NB4 (cell line): ENCODE measurements around the gene ASCL2.

ENCODE experiments used
- DNase-seq: peaks from one replicate; pipeline ENCODE4 v3.0.0; 2010; ENCODE audit warnings: low read depth
- H3K4me3 ChIP-seq: one replicate; pipeline ENCODE4 v1.5.1; 2011; ENCODE audit warnings: mild to moderate bottlenecking, low read depth, low read length, moderate library complexity
- CTCF ChIP-seq: IDR thresholded peaks from one replicate; pipeline ENCODE4 v1.5.1; 2012; ENCODE audit warnings: low read depth, low read length
- MAX ChIP-seq: IDR thresholded peaks from 2 replicates; pipeline ENCODE4 v1.6.1; 2011; ENCODE audit warnings: low read depth, low read length
- MYC ChIP-seq: IDR thresholded peaks from 2 replicates; pipeline ENCODE4 v1.6.1; 2011; ENCODE audit warnings: low read depth, low read length
- POLR2A ChIP-seq: IDR thresholded peaks from 2 replicates; pipeline ENCODE4 v1.6.1; 2011; ENCODE audit warnings: mild to moderate bottlenecking; ENCODE audit not compliant: insufficient read length; ENCODE audit errors: extremely low read depth

ASCL2 gene

DNA sequence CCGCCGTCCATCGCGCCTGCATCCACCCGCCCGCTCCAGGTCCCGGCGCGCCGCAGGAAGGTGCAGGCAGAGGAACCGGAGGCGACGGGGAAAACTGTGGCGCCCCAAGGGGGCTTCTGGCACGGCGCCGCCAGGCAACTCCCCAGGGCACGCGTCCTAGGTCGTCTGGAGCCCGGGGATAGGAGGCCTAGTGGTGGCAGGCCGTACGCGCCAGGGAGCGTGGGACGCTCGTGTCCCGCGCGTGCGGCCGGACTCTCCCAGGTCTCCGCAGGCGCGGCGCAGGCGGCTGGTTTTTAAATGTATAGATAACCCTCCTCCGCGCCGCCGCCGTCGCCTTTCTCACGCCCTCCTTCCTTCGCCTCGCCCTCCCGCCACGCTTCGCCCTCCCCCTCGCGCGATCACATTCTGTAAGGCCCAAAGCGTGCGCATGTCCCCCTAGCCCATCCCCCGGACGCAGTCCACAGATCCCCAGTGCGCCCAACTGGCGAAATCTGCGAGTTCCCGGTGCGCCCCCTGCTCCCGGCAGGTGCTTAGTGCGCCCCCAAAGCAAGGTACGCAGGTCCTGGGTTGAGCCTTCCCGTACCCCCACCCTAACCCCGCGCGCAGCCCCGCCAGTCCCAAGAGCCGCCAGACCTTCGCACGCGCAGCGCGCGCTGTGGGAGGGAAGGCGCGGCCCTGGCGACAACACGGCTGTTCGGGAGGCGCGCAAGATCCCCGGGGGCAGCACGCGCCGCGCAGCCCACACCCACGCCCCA is at the start of gene ASCL2:
Gene ASCL2 (minus strand): TSS at position 267 of the 755 bp plus-strand sequence. CDS start 256 bp downstream, at position 11.
- H3K4me3 ChIP-seq: peak within 1 kb of the TSS; percentile 28
- peak; percentile 45 for DNase-seq
- TF ChIP-seq MAX (no peak), CTCF (no peak), MYC (no peak), POLR2A (no peak)

DNA sequence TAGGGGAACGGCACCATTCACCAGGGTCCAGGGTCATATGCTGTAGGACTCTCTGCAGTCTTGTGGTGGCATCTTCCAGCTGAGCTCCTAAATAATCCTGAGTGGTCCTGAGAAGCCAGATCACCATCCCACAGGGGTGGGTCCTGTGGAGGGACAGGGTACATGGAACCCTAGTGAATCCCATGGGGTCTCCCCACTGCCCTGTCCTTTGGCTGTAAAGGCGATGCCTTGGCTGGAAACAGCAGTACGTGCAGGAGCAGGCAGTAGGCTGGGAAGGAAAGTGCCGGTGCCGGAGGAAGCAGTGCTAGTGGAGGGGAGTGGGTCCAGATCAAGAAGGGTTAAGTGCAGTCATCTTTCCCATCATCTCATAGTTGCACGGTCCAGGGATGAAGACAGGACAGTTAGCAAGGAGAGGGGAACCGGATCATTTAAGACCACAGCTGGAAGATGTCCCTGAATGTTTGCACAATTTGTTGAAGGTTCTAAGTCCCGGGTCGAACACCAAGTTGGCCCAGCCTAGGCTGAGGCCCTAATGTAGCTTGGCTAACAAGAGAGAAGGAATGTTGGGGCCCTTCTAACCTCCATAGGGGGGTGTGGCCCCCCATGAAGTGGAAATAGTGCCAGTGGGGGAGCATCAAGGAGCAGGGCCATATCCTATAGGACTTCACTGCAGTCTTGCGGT is 49.5 kb upstream of the ASCL2 start:
- no peak for TF ChIP-seq MYC
- no peak for TF ChIP-seq POLR2A
- TF ChIP-seq CTCF: no peak
- TF ChIP-seq MAX: no peak
- no peak overlapping the region for H3K4me3 ChIP-seq
- peak; percentile 8 for DNase-seq

GRCh38 chr11:2318707-2319106 is 48.3 kb upstream of the ASCL2 start:
- TF ChIP-seq POLR2A (no peak), CTCF (no peak)
- no peak overlapping the region for H3K4me3 ChIP-seq
- no peak for DNase-seq

- DNase-seq: no peak
- TF ChIP-seq MYC: no peak
- TF ChIP-seq CTCF: no peak
- TF ChIP-seq POLR2A: no peak
- TF ChIP-seq MAX: no peak
- H3K4me3 ChIP-seq: no peak overlapping the region
Observed at GRCh38 chr11:2318123-2318522, 47.7 kb upstream of the ASCL2 start.

- H3K4me3 ChIP-seq: no peak overlapping the region
- TF ChIP-seq CTCF (no peak), MAX (no peak), POLR2A (no peak), MYC (no peak)
- peak; percentile 25 for DNase-seq
Observed at GRCh38 chr11:2317354-2318050, 47.1 kb upstream of the ASCL2 start.
